Activated effector memory CD4-positive, alpha-beta T cell treated with Interleukin-2 at 50 U/mL for 16 hours (primary cell): Measurements from ENCODE around the gene HNRNPR.

Experiments used
- DNase-seq: peaks from one replicate; pipeline ENCODE4 v3.0.0-alpha.2; 2020

The HNRNPR gene

DNA sequence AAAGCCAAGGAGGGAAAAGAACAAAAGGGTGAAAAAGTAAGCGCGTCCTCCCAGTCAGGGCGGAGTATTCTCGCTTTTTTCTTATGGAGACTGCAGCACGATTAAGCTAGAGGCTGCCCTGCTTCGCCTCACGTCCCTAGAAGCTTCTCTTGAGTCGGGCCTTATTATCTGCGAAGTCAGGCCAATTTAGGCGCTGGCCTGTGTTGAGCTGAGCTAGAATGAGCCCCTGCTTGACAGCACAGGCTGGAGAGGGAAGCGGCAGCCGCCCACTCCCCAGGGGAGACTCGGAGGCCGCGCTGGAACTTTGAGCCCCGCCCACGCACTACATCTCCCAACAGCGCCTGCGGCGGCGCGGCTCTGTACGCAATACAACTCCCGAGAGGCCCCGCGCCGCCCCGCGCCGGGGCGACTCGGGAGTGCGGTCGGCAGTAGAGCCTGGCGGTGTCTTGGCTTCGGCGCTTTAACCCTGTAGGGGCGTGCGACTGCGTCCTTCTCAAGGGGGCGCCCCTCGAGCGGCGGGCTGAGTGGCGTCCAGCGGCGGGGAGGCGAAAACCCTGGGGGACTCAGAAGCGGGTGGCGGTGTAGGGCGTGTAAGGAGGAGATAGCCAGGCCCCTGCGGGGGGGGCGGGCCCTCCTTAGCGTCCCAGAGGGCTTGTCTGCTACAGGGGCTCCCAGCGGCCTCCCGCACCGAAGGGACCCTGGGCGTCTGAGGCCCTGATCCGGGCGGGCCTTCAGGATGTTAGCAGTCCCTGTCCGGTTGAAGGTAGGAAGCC lies 24.7 kb upstream of the HNRNPR start:
- peak; percentile 79 for DNase-seq

DNA sequence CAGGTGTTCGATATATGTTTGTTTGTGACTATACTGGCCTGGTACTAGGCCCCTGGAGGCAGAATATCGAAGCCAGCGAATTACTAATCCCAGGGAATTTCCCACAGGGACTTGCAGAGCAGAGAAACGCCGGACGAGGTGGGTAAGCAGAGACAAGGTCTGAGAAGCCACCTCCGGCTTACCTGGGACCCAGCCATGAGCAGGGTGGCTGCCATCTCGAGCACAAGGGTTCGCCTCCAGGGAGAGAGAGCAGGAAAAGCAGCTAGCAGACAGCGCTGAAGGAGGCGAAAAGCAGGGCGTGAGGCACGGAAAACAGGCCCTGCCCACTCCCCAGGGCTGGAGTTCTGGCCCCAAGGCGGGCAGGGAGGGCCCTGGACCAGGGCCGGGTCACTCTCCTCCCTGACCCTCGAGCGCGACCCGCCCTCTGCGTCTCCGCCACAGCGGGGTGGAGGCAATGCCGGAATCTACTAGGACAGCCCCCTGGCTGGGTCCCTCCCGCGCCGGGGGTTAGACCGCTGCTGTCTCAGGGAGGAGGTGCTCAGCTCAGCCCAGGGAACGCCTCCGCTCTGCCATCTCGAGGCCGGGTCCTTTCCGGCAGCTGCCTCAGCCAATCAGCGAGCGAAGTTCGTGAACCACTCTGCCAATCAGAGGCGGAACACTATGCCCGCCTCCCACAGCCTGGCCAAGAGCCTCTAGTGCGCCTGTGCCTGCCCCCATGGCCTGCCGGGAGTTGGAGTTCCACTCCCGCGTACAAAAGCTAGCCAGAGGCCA lies 23.9 kb upstream of the HNRNPR start:
- DNase-seq, result peak; percentile 97

DNA sequence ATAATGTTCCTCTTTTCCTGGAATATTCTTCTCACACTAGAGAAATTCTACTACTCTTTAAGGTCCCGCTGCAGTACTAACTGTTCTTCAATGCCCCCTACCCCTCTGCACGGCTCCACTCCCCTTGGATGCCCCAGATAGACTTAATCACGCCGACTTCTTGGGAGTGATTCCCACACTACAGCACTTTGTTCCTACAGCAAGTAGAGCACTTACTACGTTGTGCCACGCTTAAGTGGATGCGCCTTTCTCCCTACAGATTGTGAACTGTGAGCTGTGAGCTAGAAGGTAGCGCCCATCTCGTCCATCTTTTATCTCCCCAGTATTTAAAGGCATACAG lies 23.3 kb upstream of the HNRNPR start:
- no peak for DNase-seq

DNA sequence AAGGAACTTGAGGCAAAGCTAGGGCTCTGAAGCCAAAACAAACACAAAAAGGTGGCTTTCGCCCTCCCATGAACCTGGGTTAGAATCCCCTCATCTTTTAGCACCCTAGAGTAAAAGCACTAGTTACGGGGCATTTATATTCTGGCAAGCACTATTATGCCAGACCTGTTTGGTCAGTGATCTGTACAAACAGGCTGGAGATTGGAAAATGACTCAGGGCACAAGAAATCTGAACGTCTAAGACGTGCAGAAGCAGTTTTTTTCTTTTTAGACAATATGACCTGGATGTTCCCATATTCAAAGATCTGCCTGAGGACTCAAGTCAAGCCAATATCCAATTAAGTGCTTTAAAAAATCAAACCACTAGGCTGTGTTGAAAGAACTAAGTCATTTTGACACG lies 22.5 kb upstream of the HNRNPR start:
- no peak for DNase-seq

DNA sequence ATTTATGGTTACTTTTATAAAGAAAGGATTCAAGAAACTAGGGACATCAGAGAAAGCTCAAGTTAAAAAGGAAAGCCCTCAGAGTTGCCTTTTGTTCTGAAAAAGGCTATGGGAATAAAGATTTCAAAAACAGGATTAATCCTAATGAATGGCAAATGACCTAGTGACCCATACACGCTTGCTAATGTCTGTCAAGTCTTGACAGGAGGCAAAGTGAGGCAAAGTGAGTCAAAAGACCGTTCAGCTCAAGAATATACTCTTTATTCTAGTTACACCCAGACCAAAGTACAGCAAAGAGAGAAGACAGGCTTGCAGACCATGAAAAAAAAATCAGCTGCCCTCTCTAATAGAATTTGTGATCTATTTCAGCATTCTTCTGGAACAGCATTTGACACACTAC lies 22.1 kb upstream of the HNRNPR start:
- no peak for DNase-seq

DNA sequence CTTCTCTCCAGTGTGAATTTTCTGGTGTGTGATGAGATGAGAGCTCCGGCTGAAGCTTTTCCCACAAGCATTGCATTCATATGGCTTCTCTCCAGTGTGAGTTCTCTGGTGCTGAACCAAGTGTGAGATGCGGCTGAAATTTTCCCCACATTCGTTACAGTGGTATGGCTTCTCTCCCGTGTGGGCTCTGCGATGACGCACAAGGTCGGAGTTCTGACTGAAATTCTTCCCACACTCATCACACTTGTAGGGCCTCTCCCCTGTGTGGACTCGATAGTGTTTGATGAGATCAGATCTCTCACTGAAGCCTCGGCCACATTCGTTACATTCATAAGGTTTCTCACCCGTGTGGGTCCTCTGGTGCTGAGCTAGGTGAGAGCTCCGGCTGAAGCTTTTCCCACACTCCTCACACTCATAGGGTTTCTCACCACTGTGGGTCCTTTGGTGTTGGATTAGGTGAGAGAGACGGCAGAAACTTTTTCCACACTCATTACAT lies 18.2 kb upstream of the HNRNPR start:
- no peak for DNase-seq

DNA sequence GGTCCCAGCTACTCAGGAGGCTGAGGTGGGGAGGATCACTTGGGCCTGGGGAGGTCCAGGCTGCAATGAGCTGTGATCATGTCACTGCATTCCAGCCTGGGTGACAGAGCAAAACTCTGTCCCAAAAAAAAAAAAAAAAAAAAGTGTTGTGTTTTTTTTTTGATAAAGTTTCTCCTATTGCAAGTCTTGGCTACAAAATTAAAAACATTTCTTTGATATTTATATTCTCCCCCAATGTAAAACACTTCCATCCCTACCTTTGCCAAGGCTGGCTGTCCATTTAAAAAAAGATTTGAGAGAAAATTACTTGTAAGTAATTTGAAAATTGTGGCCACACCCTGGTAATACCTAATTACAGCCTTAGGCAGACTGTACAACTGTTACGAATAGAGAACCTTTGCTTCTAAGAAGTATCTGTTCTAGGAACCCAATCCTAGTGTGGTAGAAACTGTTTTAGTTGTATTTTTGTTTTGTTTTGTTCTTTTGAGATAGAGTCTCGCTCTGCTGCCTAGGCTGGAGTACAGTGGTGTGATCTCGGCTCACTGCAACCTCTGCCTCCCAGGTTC lies 14.3 kb upstream of the HNRNPR start:
- DNase-seq, result no peak

DNA sequence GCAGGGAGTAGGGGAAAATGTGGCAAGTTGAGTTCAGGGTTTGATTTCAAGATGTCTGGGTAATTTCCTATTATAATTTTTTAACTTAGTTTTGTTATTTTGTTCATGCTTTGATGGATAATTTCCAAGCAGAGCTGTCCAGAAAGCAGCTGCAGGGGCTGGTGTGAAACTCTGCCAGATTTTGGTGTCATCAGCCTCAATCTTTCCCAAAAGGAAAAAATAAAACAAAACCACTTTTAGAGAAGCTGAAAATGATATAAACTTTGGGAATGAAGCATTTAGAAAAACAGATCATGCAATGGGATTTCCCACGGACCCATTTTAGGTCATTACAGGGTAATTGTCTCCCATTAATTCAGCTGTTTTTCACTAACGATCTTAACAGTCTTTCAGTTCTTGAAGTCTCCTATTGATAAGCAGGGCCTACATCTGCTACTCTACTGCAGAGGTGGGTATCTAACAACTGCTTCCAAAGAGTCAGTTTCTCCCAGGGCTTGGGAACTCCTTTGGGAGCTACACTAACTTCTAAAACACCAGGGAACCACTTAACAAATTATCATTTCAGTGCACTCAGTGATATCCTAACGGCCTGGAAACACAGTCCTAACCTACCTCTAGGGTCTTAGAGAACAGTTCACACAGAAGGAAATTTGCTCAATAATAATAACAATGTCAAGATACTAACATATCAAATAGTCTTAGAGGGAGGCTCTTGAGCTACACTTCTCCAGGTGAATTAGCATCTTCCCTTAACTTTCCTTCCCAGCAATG lies 13.2 kb upstream of the HNRNPR start:
- DNase-seq, result no peak

DNA sequence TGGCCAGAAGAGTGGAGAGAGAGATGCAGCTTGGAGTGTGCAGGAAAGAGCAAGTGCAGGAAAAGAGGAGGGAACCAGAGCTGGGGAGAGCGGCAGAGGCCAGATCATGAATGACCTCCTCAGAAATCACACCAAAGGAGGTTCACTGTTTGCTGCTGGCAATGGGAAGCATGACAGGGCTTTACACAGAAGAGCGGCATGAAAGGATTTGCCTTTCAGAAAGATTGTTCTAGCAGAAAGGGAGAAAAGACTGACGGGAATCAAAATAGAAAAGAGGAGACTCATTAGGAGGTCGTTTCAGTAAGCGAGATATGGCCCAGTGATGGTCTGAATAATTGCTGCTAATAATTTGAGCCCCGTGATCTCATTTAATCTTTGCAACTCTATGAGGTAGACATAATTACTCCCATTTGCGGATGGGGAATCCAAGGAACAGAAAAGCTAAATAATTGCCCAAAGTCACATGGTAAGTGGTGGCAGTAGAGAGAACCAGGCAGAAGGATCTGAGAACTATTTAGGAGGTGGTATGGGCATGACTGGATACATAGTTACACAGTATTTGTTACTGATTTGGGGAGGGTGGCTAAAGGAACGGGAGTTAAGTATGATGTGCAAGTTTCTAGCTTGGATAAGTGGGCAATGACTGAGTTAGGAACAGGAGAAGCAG lies 12.5 kb upstream of the HNRNPR start:
- DNase-seq, result no peak

DNA sequence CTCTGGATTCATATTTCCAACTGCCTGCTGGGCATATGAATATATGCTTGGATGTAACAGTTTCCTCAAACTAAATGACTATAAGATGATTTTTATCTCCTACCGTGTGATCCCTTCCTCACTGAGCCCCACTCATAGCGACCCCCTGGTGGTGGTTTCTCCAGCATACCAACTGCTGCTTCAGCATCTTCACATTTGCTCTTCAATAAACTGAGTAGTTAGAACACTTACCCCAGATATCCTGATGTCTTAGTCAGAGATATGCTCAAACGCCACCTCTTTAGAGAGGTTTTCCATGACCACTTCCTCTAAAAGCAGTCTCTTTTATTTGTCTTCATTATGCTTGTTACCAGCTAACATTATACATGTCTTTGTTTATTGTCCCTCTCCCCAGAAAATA lies 10.2 kb upstream of the HNRNPR start:
- DNase-seq, result no peak

DNA sequence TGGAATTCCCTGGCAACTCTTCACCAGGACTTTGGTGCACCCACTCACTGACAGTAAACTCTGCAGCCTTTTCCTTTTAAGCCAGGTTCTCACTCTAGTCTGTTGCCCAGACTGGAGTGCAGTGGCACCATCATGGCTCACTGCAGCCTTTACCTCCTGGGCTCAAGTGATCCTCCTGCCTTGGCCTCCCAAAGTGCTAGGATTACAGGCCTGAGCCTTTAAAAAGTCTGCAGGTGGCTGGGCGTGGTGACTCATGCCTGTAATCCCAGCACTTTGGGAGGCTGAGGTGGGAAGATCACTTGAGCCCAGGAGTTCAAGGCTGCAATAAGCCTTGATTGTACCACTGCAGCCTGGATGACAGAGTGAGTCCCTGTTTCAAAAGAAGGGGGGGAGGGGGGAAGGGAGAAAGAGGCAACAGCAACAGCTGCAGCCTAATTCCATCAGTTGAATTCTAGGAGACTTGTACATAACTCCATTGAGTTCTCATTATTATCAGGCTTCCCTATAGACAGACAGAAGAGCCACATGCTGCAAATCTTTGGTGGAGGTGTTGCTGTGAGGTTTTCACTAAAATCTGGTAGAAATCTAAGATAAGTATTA lies 8.1 kb upstream of the HNRNPR start:
- no peak for DNase-seq

DNA sequence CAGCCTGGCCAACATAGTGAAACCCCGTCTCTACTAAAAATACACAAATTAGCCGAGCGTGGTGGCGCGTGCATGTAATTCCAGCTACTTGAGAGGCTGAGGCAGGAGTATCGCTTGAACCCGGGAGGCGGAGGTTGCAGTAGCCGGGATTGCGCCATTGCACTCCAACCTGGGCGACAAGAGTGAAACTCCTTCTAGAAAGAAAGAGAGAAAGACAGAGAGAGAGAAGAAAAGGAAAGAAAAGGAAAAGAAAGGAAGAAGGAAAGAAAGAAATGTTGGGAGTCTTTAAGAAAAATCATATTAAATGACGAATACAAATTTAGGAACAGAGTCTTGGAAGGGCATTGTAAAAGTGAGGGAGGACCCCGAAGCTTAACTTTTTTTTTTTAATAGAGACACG lies 1.8 kb upstream of the HNRNPR start:
- DNase-seq, result no peak

DNA sequence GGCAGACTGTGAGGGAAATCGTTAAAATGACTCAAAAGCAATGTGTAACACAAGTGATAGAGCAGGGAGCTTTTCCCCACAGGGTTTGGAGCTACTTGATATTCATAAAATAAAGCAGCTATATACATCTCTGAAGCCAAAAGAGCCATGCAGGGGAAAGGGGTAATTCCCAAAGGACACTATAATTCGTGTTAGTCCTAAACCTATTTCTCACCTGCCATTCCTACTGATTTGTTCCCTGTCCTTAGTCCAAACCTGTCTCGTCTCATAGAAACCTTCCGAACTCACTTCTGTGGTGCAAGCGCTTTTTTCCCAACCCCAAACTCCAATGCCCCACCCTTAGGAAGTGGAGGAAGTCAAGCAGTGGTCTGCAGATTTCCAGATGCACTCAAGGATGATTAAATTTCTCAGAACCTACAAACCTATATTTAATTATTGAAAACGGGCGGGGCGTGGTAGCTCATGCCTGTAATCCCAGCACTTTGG lies 946 bp upstream of the HNRNPR start:
- DNase-seq, result no peak

DNA sequence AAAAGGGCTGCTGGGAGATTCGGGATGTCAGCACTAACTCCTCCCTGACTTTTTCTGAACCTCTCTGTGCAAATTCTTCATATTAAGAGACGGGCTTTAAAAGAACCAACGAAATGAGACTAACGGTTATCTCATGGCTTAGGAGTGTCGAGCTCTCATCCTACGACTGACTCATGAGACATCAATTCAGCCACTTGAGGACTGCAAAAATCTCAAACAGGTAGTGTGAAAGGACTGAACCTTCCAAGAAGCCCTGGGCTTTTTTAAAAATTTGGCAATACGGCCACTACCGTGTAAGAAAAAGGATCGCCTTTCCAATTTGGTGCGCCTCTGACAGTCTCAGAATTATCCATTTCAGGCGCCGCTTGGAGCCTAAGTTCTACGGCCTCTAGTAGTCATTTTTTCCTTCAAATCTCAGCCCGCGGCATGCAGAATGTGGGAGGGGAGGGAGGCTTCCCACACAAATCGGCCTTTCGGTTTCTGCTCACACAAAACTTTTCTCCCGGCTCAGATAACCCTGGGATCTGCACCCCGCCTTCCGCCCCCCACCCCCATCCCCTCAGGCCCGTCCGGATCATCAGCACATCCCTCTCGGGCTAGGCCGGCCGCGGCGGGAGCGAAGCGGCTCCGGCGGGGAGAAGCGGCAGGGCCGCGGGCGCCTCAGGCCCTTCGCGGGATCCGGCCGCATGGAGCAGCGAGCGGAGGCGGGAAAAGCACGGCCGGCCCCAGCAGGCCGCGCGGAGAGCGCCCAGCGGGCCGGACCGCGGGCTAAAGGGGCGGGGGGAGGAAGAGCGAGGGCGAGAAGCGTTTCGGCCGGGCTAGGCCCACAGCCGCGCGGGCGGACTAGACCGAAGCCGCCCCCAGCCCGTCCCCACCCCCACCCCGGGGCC lies 618 bp downstream of the HNRNPR start:
- DNase-seq, result peak; percentile 14

DNA sequence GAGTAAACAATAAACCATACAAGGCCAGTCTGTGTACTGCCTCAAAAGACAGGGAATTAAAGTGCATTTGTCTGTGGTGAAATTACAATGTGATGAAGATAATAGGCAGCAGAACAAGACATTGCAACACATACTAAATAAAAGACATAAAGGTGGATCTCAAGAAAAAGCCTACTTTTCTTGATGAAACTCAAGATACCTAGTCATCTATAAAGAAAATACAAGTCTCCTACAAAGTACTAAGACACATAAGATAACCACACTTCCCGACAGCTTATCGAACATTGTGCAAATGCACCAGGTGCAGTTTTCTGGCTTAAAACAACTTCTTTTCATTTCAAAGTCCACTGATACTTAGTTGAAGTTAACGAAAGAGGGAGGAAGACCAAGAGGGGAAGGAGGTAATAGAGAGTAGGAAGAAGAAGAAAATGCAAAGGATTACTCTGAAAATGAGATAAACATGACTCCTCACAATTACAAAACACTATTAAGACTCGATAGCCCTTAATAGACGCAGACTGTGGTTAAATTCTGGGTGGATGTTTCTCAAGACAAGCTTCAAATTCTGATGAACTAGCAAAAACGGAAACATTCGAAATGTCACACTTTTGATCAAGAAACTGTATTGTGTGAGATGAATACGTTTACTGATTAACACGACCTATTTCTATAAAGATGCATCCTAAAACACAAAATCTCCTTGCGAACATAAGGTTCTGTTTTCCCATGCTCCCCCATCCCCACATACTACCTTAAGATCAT lies 2.0 kb downstream of the HNRNPR start:
- no peak for DNase-seq

DNA sequence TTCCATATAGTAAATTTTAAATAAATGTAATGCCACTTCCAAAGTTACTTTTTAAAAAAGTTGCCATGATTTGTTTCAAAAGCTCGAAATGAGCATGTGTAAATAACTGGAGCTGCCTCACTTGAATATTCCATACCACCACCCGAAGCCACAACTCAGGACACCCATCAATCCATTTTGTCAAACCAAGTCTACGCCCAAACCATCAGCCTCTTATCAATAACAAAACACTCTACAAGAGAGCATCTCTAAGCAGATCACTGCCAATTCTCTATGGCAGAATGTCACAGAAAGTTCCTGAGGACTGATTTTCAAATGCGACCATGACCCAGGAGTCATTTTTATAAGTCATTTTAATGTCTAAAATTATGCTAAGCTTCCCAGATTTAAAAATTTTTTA lies 4.5 kb downstream of the HNRNPR start:
- no peak for DNase-seq

DNA sequence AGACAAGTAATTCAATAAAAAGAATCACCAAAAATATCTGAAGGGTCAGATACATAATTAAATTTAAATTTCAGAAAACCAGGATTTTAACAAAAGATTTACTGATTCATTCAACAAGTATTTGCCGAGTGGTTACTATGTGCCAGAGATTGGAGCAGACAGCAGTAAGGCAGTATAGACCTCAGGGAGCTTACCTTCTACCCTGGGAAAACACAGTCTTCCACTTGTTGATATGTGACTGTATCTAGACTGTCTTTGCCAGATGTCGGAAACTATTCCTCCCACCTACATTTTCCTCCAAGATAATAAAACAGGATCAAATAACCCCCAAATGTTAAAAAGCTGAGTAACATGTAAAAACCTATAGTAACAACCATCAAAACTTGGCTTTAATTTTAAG lies 6.2 kb downstream of the HNRNPR start:
- no peak for DNase-seq

DNA sequence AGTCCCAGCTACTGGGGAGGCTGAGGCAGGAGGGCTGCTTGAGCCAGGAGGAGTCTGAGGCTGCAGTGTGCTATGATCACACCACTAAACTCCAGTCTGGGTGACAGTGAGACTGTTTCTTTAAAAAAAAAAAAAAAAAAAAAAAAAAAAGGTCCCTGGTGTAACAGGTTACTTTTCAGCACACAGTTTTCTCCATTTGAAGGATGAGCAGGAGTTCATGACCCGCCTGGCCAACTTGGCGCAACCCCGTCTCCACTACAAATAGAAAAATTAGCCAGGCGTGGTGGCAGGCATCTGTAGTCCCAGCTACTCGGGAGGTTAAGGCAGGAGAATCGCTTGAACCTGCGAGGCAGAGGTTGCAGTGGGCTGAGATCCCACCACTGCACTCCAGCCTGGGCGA lies 12.4 kb downstream of the HNRNPR start:
- DNase-seq, result no peak

DNA sequence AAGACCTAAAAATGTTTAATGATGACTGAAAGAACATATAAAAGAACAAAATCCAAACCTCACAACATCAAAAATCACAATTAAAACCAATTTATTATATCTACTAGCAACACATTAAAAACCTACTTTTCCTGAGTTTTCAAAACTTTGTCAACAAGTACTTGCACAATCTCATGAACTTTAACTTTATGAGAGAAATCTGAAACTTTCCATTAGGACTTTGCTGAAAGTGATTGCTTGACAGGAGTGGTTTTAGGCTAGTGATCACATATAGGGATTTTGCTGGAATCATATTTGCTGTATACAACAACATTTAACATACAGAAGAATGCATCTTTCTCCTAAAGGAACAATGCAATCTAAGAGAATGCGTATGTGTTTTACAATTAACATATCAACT lies 13.2 kb downstream of the HNRNPR start:
- DNase-seq, result no peak

DNA sequence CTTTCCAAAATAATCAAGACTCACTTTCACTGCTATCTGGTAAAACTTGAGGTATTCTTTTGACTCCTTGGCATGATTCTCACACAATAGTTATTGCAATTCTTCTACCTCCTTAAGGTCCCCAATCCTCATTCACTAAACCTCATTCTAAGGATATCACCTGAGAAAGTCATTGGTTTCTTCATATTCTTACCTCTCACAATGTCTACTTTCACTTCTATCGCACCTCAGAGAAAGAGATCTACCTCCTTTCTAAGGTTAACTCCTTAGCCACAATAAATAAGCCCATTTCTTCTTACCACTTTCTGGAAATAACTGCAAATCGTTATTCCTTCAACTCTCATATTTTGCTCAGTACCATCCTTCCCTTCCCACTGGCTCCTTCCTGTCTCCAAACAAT lies 18.7 kb downstream of the HNRNPR start:
- DNase-seq, result no peak
